Measurements from ENCODE around the gene NUTM2E.
"Not testable (repeated sequence)": the region's sequence is repeated elsewhere in the genome, so short reads cannot be mapped to it uniquely, and the experiment has no call there.

Gene NUTM2E, protein sequence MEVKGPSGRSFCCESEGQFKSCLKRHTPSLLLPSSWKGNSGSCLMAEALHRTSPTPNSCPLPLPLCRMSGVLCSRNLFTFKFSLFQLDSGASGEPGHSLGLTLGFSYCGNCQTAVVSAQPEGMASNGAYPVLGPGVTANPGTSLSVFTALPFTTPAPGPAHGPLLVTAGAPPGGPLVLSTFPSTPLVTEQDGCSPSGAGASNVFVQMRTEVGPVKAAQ (N-terminal part only)

DNA sequence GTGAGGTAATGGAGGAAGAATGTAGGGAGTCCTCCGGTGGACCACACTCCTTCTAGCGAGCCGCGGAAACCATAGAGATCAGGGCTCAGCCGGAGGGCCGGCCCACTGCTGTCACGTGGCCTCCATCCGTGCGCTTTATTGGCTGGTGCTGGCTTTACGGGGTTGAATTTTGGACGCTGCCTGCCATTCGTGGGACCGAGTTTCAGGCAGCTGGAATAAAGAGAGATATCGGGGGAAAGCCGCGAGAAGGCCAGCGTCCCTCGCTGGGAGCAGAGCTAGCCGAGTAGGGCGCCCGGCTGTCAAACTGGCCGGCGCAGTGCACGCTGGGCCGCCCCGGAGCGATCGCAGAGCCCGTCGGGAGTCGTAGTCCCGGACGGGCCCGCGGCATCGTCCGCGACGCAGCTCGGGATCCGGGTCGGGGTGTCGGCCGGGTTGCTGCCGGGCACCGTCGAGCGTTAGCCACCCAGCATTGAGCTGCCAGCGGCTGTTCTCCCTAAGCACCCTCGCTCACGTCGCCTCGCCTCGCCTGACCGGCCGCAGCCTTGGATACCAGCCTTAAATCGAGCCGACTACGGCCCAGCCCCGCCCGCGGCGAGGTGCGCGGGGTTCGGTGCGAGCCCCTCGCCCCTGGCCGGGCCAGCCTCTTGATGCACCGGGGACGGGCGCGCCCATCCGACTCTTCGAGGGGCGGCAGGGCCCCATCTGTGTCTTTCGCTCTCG lies at the start of gene NUTM2E:
Gene NUTM2E (plus strand): TSS at position 244 of the 720 bp plus-strand sequence. CDS start 15,002 bp downstream, outside the sequence.
- peak; percentile 87 for DNase-seq

DNA sequence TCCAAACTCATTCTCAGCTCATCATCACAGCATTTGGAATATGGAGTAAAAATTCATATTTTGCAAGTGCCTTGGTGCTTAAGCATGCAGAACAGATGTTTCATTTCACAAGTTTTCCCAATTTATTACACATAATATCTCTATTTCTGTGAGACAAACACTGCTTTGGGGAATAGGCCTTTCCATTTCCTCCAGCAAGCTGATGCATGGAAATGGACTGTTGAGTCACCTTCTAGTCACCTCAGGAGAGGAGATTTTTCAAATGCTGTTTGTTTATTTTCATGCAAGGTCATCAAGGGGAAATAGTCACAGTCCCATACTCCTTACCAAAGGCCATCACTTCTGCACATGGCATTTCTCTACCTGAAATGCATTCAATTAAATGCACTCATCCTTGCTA lies 48.5 kb upstream of the NUTM2E start:
- not testable (repeated sequence) for DNase-seq

DNA sequence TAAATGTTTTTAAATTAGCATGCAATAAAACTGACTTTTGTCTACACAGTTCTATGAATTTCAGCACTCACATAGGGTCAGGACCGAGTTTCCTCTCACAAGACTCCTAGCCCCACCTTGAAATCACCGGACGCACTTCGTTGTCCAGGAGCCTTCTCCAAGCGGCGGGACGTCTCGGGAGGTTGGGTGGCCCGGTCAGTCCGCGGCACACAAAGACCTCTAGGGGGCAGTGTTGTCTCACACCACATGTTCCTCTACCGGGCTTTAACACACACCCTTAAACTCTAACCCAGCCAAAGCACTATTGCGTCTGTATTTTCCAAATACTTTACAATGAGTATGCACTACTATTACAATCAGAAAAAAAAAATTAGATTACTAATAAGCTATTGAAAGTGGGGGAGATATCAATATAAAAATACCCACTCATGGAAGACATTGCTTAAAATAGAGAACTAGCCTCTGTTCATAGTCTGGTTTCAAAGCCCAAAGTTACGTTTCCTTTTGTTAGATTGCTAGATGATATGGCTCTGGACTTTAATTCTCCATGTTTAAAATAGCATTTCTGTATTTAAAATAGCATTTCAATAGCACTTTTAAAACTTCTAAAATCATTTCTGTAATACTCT lies 47.1 kb upstream of the NUTM2E start:
- peak; percentile 72 for DNase-seq

DNA sequence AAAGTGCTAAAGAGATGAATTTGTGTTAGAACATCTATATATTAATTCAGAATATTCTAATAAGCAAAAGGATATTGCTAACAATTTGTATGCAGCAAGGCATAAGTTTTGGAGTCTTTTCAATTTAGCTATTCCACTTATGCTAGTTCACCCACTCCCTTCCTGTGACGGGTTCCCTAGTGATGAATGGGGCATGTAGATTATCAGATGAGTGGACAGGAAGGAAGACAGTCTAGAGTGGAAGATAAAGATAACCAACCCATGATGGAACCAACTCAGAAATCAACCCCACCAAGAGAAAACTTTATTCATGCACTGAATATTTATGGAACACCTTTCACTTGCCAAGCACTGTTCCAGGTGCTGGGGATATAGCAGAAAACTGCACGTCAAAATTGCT lies 46.5 kb upstream of the NUTM2E start:
- not testable (repeated sequence) for DNase-seq

GRCh38 chr10:79781584-79781983 lies 45.0 kb upstream of the NUTM2E start:
- not testable (repeated sequence) for DNase-seq

DNA sequence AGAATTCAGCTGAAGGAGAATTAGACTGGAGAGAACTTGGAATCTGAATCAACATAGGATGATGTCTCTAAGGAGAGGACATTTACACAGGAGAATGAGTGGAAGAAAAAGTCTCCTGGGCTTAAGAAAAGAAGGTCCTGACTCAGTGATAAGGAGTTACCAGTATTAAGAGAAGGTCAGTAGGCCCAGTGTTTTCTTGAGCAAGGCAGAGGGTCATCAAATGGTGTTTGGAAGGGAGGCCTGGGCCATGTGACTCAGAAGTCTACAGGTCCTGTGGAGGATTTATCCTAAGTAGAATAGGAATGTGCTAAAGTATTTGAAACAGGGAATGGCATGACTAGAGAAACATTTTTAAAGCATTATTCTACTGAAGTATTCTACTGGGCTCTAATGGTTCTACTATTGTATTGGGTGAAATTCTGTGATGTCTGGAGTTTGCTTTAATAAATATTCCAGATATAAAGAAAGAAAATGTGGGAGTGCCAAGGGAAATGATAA lies 39.0 kb upstream of the NUTM2E start:
- DNase-seq: not testable (repeated sequence)

DNA sequence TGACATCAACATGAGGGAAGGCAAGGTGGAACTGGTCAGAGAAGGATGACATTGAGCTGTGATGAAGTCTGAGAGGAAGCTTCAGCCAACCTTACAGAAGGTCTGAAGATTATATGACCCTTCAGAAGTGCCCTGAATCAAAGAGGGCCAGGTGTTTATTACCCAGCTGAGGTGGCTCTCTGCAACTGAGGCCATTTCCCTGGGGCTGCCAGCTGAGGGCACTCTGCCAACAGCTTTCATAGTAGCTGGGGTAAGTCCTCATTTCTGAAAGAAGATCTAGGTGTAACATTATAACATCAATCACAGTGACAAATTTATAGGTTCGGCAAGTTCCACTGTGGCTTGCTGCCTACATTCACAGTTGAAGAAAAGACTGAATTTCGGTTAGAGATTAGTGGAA lies 37.2 kb upstream of the NUTM2E start:
- not testable (repeated sequence) for DNase-seq

- not testable (repeated sequence) for DNase-seq
These were observed 34.5 kb upstream of the NUTM2E start for GRCh38 chr10:79791906-79792517.

- DNase-seq: not testable (repeated sequence)
These were observed 27.2 kb upstream of the NUTM2E start for GRCh38 chr10:79799337-79799736.

DNA sequence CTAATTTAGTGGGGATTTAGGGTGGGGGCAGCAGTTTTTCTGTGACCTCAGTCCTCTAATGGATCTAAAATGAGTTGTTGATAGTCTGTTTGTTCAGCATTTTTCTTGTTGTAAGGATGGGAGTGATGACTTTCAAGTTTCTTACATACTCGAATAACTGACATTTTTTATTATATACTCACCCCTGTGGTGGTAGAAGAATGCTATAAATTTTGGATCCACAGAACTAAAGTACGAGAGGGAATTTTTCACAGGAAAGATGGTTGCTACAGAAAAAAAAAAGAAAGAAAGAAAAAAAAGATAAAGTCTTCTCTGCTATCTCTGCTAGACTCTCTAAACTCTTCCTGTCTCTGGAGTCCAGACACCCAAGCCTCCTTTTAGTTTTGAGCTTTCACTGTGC lies 20.7 kb upstream of the NUTM2E start:
- not testable (repeated sequence) for DNase-seq

GRCh38 chr10:79811895-79812294 lies 14.6 kb upstream of the NUTM2E start:
- DNase-seq: not testable (repeated sequence)

- DNase-seq: not testable (repeated sequence)
These were observed 10.2 kb upstream of the NUTM2E start for GRCh38 chr10:79816290-79816689.

GRCh38 chr10:79823387-79823786 lies 3.2 kb upstream of the NUTM2E start:
- DNase-seq: peak; percentile 52

DNA sequence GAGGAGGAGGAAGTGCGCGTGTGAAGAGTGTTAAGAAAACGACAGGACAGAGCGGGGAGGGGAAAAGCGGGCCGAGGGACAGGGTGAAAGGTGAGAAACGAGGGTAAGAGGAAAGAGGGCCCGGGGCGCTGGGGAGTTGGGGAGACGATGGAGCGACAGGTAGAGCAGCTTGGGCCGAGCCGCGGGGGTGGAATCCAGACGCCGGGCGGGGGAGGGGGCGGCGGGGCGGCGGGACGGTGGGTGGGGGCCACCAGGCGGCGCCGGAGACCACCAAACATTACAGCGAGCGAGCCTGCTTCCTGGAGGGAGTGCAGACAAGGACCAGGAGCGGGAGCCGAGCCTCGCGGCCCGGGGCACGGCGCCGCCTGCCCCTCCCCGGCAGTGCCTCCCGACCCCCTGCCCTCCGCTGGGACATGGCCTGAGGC lies 940 bp upstream of the NUTM2E start:
- DNase-seq: peak; percentile 23

GRCh38 chr10:79826131-79826495 lies 426 bp upstream of the NUTM2E start:
- DNase-seq: not testable (repeated sequence)

DNA sequence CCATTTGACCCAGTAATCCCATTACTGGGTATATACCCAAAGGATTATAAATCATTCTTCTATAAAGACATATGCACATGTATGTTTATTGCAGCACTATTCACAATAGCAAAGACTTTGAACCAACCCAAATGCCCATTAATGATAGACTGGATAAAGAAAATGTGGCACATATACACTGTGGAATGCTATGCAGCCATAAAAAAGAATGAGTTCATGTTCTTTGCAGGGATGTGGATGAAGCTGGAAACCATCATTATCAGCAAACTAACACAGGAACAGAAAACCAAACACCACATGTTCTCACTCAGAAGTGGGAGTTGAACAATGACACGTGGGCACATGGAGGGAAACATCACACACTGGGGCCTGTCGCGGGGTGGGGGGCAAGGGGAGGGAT lies 7.3 kb downstream of the NUTM2E start:
- DNase-seq: not testable (repeated sequence)

- not testable (repeated sequence) for DNase-seq
These were observed 9.4 kb downstream of the NUTM2E start for GRCh38 chr10:79835891-79836290.

DNA sequence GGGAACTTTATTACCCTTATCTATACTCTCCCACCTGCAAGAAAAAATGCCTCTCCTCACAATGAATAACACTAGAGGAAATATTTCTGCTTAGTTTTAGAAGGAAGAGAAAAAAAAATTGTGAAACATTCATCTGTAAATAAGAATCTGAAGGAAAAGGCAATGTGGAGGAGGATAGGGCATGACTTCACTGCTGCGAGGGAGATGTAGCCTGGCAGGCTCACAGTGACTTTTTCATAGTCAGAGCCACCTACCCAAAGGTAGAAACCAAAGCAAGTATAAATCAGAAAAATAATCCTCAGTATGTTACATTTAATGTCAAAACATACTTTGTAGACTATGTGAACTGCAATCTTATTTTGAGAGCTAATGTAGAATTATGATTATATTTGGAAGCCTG lies 10.4 kb downstream of the NUTM2E start:
- not testable (repeated sequence) for DNase-seq

- DNase-seq: not testable (repeated sequence)
These were observed 11.9 kb downstream of the NUTM2E start for GRCh38 chr10:79838441-79838840.

DNA sequence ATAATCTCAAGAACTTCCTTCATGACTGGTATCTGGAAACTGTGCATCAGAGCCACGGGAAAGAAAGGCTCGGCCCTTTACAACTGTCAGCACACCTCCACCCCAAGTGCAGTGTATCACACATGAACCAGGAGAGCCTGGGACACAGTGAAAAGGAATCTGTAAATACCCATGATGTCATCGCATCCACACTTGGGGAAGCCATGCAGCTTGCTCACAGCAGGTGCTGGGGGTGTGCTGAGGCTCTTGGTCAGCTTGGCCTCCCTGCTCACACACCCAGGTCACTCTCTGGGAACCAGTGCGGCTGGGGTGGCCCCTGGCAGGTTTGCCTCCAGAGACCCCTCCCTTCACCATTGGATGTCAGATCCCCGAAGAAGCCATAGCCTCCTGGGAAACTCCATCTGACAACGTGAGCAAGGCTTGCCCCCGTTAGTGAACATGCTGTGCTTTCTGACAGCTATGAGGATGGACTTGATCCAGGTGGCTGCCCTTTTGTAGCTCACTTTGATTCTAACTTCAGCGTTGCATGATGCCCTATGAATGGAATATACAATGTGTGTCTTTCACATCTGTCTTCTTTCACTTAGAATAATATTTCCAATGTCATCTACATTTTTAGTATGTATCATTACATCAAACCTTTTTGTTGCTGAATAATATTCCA lies 26.8 kb downstream of the NUTM2E start:
- not testable (repeated sequence) for DNase-seq

DNA sequence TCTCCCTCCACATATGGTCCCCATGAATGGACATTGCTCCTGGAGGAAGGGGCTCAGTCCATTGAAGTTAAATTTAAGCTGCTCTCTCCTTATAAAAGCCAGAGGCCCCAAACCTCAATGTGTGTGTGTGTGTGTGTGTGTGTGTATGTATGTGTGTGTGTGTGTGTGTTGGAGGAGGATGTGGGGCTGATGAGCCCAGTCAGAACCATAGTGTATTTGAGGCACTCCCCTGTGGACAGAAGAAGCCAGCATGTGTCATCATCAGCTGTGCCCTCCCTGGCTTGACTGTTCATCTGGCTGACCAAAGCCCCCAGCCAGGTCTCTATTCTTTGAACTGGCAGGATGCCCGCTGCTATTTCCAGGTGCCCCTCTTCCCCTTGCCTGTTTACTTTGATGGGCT lies 35.7 kb downstream of the NUTM2E start:
- DNase-seq: not testable (repeated sequence)

- not testable (repeated sequence) for DNase-seq
These were observed 36.3 kb downstream of the NUTM2E start for GRCh38 chr10:79862803-79863202.
